PFSK-1 (cell line): ENCODE results near the gene STAT2.

Experiments used
- REST ChIP-seq, 2 experiments: IDR thresholded peaks; 2 replicates each; pipeline versions ENCODE4 v1.6.1 to v1.8.0; 2011 to 2012; ENCODE audit warnings: low read depth in 2 of 2, low read length in 2 of 2, control low read depth in 1 of 2, inconsistent platforms in 1 of 2, mild to moderate bottlenecking in 1 of 2, moderate library complexity in 1 of 2; ENCODE audit not compliant: insufficient read depth in 1 of 2
- TAF1 ChIP-seq: IDR thresholded peaks from 2 replicates; pipeline ENCODE4 v1.6.1; 2012; ENCODE audit warnings: low read length, control low read depth, borderline replicate concordance; ENCODE audit not compliant: insufficient read depth

- TF ChIP-seq REST (IDR thresholded peaks at IDR 0.05; ENCODE audit: insufficient read depth in 1 of 2, low read depth in 2 of 2, low read length in 2 of 2) (no peak), TAF1 (no peak)
These were observed 38.9 kb downstream of the STAT2 start for GRCh38 chr12:56321027-56321426.
